H1 (cell line): ENCODE measurements around the gene MYO1F. TPM values are rescaled to one million over a fixed set of nuclear protein-coding genes. Genes with fewer than 3 reads are reported as not detected.

Experiments
- CTCF ChIA-PET: fragments of 300-600 bp; sonication (Branson Sonifier 250); formaldehyde crosslinking; loops from one replicate; lab custom pipeline; 2021; ENCODE audit not compliant: partially characterized antibody; lab: Charles Lee
- POLR2A ChIA-PET: fragments of 300-600 bp; sonication (Branson Sonifier 250); formaldehyde crosslinking; loops from one replicate; lab custom pipeline; 2021; ENCODE audit warnings: inconsistent platforms; ENCODE audit not compliant: partially characterized antibody; lab: Charles Lee
- DNase-seq, 2 experiments: peaks; one replicate each; pipeline versions ENCODE4 v3.0.0 to v3.0.0-alpha.2; 2010 to 2022; ENCODE audit warnings: low spot score in 2 of 2, low read depth in 1 of 2, mixed read lengths in 1 of 2
- FAIRE-seq: peaks from 2 replicates; lab custom pipeline; 2011; peaks lifted over from hg19 to GRCh38; lab: Jason Lieb, UNC
- H2AFZ ChIP-seq: 2 replicates; pipeline ENCODE4 v1.8.1; 2012; ENCODE audit warnings: low read length, inconsistent platforms
- H2AK5ac ChIP-seq: 2 replicates; pipeline ENCODE4 v1.6.1; 2013; ENCODE audit warnings: low read depth, low read length
- H2BK120ac ChIP-seq: replicated peaks from 2 replicates; pipeline ENCODE3; 2013; ENCODE audit warnings: low read depth, low read length, inconsistent platforms
- H2BK12ac ChIP-seq: 2 replicates; pipeline ENCODE4 v1.6.1; 2013; ENCODE audit warnings: low read depth, low read length
- H2BK15ac ChIP-seq: 2 replicates; pipeline ENCODE4 v1.6.1; 2013; ENCODE audit warnings: low read length
- H2BK20ac ChIP-seq: 2 replicates; pipeline ENCODE4 v1.6.1; 2013; ENCODE audit warnings: low read length
- H2BK5ac ChIP-seq: 2 replicates; pipeline ENCODE4 v1.6.1; 2013; ENCODE audit warnings: low read depth, low read length
- H3K14ac ChIP-seq: 2 replicates; pipeline ENCODE4 v1.6.1; 2013; ENCODE audit warnings: inconsistent platforms; ENCODE audit not compliant: insufficient read length
- H3K18ac ChIP-seq: 2 replicates; pipeline ENCODE4 v1.6.1; 2013; ENCODE audit warnings: low read length; ENCODE audit errors: extremely low read depth
- H3K23ac ChIP-seq: 2 replicates; pipeline ENCODE4 v1.6.1; 2013; ENCODE audit warnings: inconsistent platforms; ENCODE audit not compliant: insufficient read length
- H3K23me2 ChIP-seq: 2 replicates; pipeline ENCODE4 v1.6.1; 2013; ENCODE audit warnings: low read depth, low read length
- H3K27ac ChIP-seq: 2 replicates; pipeline ENCODE4 v1.6.1; 2011; ENCODE audit warnings: low read depth, low read length, inconsistent platforms
- H3K27me3 ChIP-seq, 4 experiments: replicated peaks in 1 of 4; 1 replicate in 1 of 4; 2 replicates in 3 of 4; pipeline versions ENCODE4 v1.6.1 to v1.8.1; 2011 to 2013; ENCODE audit warnings: low read length in 3 of 4, mild to moderate bottlenecking in 3 of 4, inconsistent platforms in 2 of 4, mixed read lengths in 2 of 4, moderate library complexity in 1 of 4; ENCODE audit not compliant: control insufficient read depth in 3 of 4, insufficient read depth in 3 of 4; ENCODE audit errors: extremely low read depth in 1 of 4
- H3K36me3 ChIP-seq, 4 experiments: 2 replicates each; pipeline versions ENCODE4 v1.6.1 to v1.8.1; 2011 to 2013; ENCODE audit warnings: mild to moderate bottlenecking in 4 of 4, low read length in 3 of 4, moderate library complexity in 2 of 4, control low read depth in 1 of 4, inconsistent platforms in 1 of 4; ENCODE audit not compliant: insufficient read depth in 4 of 4, control insufficient read depth in 2 of 4
- H3K4ac ChIP-seq: replicated peaks from 2 replicates; pipeline ENCODE3; 2013; ENCODE audit warnings: low read length, low read depth, mixed read lengths, inconsistent platforms; ENCODE audit not compliant: insufficient read length
- H3K4me1 ChIP-seq, 4 experiments: replicated peaks in 1 of 4; 1 replicate in 1 of 4; 2 replicates in 3 of 4; pipeline versions ENCODE4 v1.6.1 to v1.8.1; 2011 to 2013; ENCODE audit warnings: low read length in 3 of 4, inconsistent platforms in 2 of 4, mixed read lengths in 1 of 4; ENCODE audit not compliant: insufficient read depth in 4 of 4, control insufficient read depth in 3 of 4
- H3K4me2 ChIP-seq, 2 experiments: 2 replicates each; pipeline versions ENCODE4 v1.6.1 to v1.8.1; 2011 to 2013; ENCODE audit warnings: low read depth in 2 of 2, low read length in 2 of 2, control low read depth in 1 of 2, inconsistent platforms in 1 of 2, mild to moderate bottlenecking in 1 of 2; ENCODE audit not compliant: insufficient read depth in 1 of 2
- H3K4me3 ChIP-seq, 4 experiments: fragments of 200-600, 300-600 bp in 1 of 4; sonication (generic), shearing (Covaris generic), sonication (Bioruptor Twin) in 1 of 4; 2 replicates each; pipeline versions ENCODE4 v1.5.1 to v1.8.1; 2011 to 2016; ENCODE audit warnings: low read length in 4 of 4, low read depth in 3 of 4, control low read depth in 2 of 4, inconsistent platforms in 2 of 4, mild to moderate bottlenecking in 2 of 4, mixed read lengths in 1 of 4, moderate library complexity in 1 of 4; ENCODE audit not compliant: insufficient read depth in 2 of 4; ENCODE audit errors: extremely low read depth in 1 of 4
- H3K56ac ChIP-seq: replicated peaks from 2 replicates; pipeline ENCODE3; 2013; ENCODE audit warnings: low read depth, mild to moderate bottlenecking, mixed read lengths, low read length, inconsistent platforms; ENCODE audit not compliant: insufficient read length
- H3K79me1 ChIP-seq: 2 replicates; pipeline ENCODE4 v1.6.1; 2013; ENCODE audit warnings: low read depth, low read length, control low read depth
- H3K79me2 ChIP-seq, 2 experiments: 2 replicates each; pipeline versions ENCODE4 v1.6.1 to v1.8.1; 2012 to 2013; ENCODE audit warnings: low read length in 2 of 2, mild to moderate bottlenecking in 2 of 2, inconsistent platforms in 1 of 2; ENCODE audit not compliant: insufficient read depth in 2 of 2, control insufficient read depth in 1 of 2
- H3K9ac ChIP-seq, 4 experiments: replicated peaks in 1 of 4; 1 replicate in 1 of 4; 2 replicates in 3 of 4; pipeline versions ENCODE4 v1.6.1 to v1.8.1; 2011 to 2013; ENCODE audit warnings: low read depth in 3 of 4, low read length in 3 of 4, control low read depth in 2 of 4, mild to moderate bottlenecking in 2 of 4, moderate library complexity in 2 of 4, inconsistent platforms in 1 of 4; ENCODE audit errors: extremely low read depth in 1 of 4
- H3K9me3 ChIP-seq, 2 experiments: 2 replicates each; pipeline versions ENCODE4 v1.6.1 to v1.8.1; 2012 to 2013; ENCODE audit warnings: mild to moderate bottlenecking in 2 of 2, moderate library complexity in 2 of 2, control low read depth in 1 of 2, inconsistent platforms in 1 of 2, low read depth in 1 of 2, low read length in 1 of 2, mixed read lengths in 1 of 2; ENCODE audit not compliant: insufficient read depth in 2 of 2
- H4K20me1 ChIP-seq, 2 experiments: replicated peaks in 1 of 2; 2 replicates each; pipeline versions ENCODE3 to v1.8.1; 2011 to 2013; ENCODE audit warnings: inconsistent platforms in 2 of 2, low read length in 2 of 2, mild to moderate bottlenecking in 1 of 2; ENCODE audit not compliant: insufficient read depth in 2 of 2, control insufficient read depth in 1 of 2
- H4K5ac ChIP-seq: 2 replicates; pipeline ENCODE4 v1.6.1; 2013; ENCODE audit warnings: low read length, low read depth, mixed read lengths, inconsistent platforms; ENCODE audit not compliant: insufficient read length
- H4K8ac ChIP-seq: 2 replicates; pipeline ENCODE4 v1.8.0; 2013; ENCODE audit warnings: mild to moderate bottlenecking, moderate library complexity, low read length, inconsistent platforms; ENCODE audit not compliant: insufficient read depth; ENCODE audit errors: extremely low read depth
- H4K91ac ChIP-seq: replicated peaks from 2 replicates; pipeline ENCODE3; 2013; ENCODE audit warnings: low read length, mixed read lengths, inconsistent platforms; ENCODE audit not compliant: insufficient read length
- CHD1 ChIP-seq: IDR thresholded peaks from 2 replicates; pipeline ENCODE4 v1.6.1; 2012; ENCODE audit warnings: low read depth, low read length, improper control_type of control experiment
- HDAC2 ChIP-seq, 2 experiments: fragments of 300-600 bp in 1 of 2; sonication (generic) in 1 of 2; IDR thresholded peaks; 2 replicates each; pipeline ENCODE4 v1.6.1; 2011 to 2012; ENCODE audit warnings: low read depth in 2 of 2, low read length in 2 of 2, mild to moderate bottlenecking in 2 of 2, moderate library complexity in 2 of 2, borderline replicate concordance in 1 of 2, inconsistent platforms in 1 of 2
- POLR2A ChIP-seq, 2 experiments: IDR thresholded peaks; 1 replicate in 1 of 2; 2 replicates in 1 of 2; pipeline ENCODE4 v1.6.1; 2011; ENCODE audit warnings: low read depth in 2 of 2, low read length in 2 of 2, mild to moderate bottlenecking in 2 of 2; ENCODE audit errors: control extremely low read depth in 1 of 2
- SIRT6 ChIP-seq: IDR thresholded peaks from one replicate; pipeline ENCODE4 v1.7.1; 2012; ENCODE audit warnings: low read length, inconsistent platforms
- SIX5 ChIP-seq: IDR thresholded peaks from 2 replicates; pipeline ENCODE4 v1.6.1; 2011; ENCODE audit warnings: mild to moderate bottlenecking, low read depth, low read length
- WGBS, 2 experiments: shearing (Covaris generic) in 1 of 2; methylation state at CpG; one replicate each; pipeline versions ENCODE4 v1.1.6 to v1.1.7; 2013 to 2015; ENCODE audit warnings: low lambda C conversion rate in 2 of 2, mixed read lengths in 2 of 2, inconsistent platforms in 1 of 2, low coverage in 1 of 2, missing lambda C conversion rate in 1 of 2; ENCODE audit not compliant: insufficient replicate concordance in 2 of 2, insufficient coverage in 1 of 2, insufficient read length in 1 of 2; ENCODE audit errors: extremely low coverage in 1 of 2, missing lambda C conversion rate in 1 of 2; 5-methylcytosine and 5-hydroxymethylcytosine counted together
- polyA plus RNA-seq, 7 experiments: library from polyadenylated mRNA; depleted of rRNA in 3 of 7; stranded (reverse) in 5 of 7; unstranded in 2 of 7; fragments of >200 nt in 5 of 7; fragments of 200-250 nt in 2 of 7; gene quantifications; 1 replicate in 5 of 7; 2 replicates in 1 of 7; 4 replicates in 1 of 7; pipeline versions ENCODE4 v1.2.1 to v1.2.3, GENCODE V29; 2011 to 2013; ENCODE audit warnings: missing spikeins in 2 of 7, mixed read lengths in 2 of 7
- total RNA-seq: library from RNA; stranded (reverse); fragmentation: NEBNext Ultra II Directional; extraction: Animal tissue kit (Norgen Biotek cat#: 25700); gene quantifications from 2 replicates; pipeline ENCODE4 v1.2.1, GENCODE V29; 2021

Gene MYO1F
- total and polyA plus RNA-seq, 2 of the 8 experiments (the other 6 are each of a cell fraction or from before 2014, with no cell fraction given), result 1.4 to 4.6 TPM

GRCh38 chr19:8486661-8487136 lies 90.5 kb downstream of the MYO1F start:
- Histone ChIP-seq H3K23ac (no peak overlapping the region), H3K79me2 (peaks cover 0 to 27% of the 10 kb centered on the region in 2 experiments; a peak in 2 of 4 replicates), H2AK5ac (no peak overlapping the region), H2AFZ (no peak overlapping the region), H3K23me2 (no peaks in the 10 kb centered on the region), H3K4me1 (peaks cover 0 to 2% (median 0%) of the 10 kb centered on the region in 4 experiments; a peak in 1 of 7 replicates), H3K4me2 (no peak overlapping the region), H3K18ac (no peak overlapping the region), H2BK120ac (no peak overlapping the region), H3K27me3 (no peaks in the 10 kb centered on the region), H3K14ac (no peak overlapping the region), H3K79me1 (peaks cover 12% of the 10 kb centered on the region; the same call in 1 of the 2 replicates), H4K20me1 (peaks cover 11 to 41% of the 10 kb centered on the region in 2 experiments), H4K5ac (no peak overlapping the region), H4K8ac (peak overlapping the region; percentile 7; the same call in 1 of the 2 replicates), H3K27ac (no peak overlapping the region), H3K4me3 (no peak overlapping the region), H2BK5ac (no peak overlapping the region), H2BK15ac (no peak overlapping the region), H3K9me3 (no peaks in the 10 kb centered on the region), H3K4ac (no peak overlapping the region), H3K36me3 (peaks cover 28 to 69% (median 50%) of the 10 kb centered on the region in 4 experiments), H2BK20ac (no peak overlapping the region), H3K56ac (no peak overlapping the region), H2BK12ac (no peak overlapping the region), H4K91ac (no peak overlapping the region), H3K9ac (no peak overlapping the region)
- TF ChIP-seq SIRT6 (no peak), SIX5 (no peak), CHD1 (no peak), HDAC2 (IDR thresholded peaks at IDR 0.05; ENCODE audit: borderline replicate concordance in 1 of 2, low read depth in 2 of 2, low read length in 2 of 2) (no peak), POLR2A (IDR thresholded peaks at IDR 0.05; ENCODE audit: control extremely low read depth in 1 of 2, low read depth in 2 of 2, low read length in 2 of 2) (0 out of 3 replicates have a peak, but pooled peaks of 1 of the 2 experiments have one; percentile 21)
- ChIA-PET CTCF (interaction anchor here (0.6 to 1.8 kb wide), 5 partner anchors 11 to 93 kb away, joined by 3 to 5 read pairs (median 3); no protein-coding TSS in a partner anchor), POLR2A (interaction anchor here (0.9 to 2.7 kb wide), 7 partner anchors 10 to 41 kb away, joined by 3 to 11 read pairs (median 4); partner anchors contain the start of gene PRAM1)
- FAIRE-seq, result no peak
- WGBS, 2 experiments, result 96% methylated on average over 16 of the region's 16 CpGs; no CpG with 5 or more reads in 1 of the 2 experiments
- DNase-seq, result no peak
